Neural progenitor cell (in vitro differentiated cells): ENCODE measurements around the gene MCUB.

Source experiments
- CTCF ChIP-seq: fragments of 200-600 bp; sonication (generic); IDR thresholded peaks from 2 replicates; pipeline ENCODE4 v1.5.1; 2017; ENCODE audit warnings: antibody characterized with exemption, mild to moderate bottlenecking
- EZH2 ChIP-seq: fragments of 200-600 bp; sonication (generic); IDR thresholded peaks from 2 replicates; pipeline ENCODE4 v1.6.1; 2017; ENCODE audit warnings: antibody characterized with exemption, mild to moderate bottlenecking, moderate library complexity
- EZH2phosphoT487 ChIP-seq: fragments of 200-600 bp; sonication (generic); IDR thresholded peaks from 2 replicates; pipeline ENCODE4 v1.6.1; 2017; ENCODE audit warnings: antibody characterized with exemption

DNA sequence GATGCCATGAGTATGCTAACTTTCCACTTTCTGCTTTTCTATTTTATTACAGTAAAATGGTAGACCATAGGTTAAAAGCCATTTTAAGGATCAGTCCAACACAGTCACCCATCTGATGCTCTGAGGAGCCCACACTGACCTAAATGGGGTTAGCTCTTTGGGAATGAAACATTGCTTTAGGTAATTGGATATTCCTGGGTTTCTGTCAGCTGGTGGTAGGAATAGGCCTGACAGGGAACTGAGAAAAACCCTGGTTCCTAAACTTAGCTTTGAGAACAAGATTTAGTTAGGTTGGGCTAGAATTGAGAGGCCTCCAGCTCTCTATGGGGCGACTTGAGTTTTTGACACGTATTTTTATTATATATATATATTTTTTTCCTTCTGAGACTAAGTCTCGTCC lies 40.4 kb downstream of the MCUB start:
- TF ChIP-seq CTCF (no peak), EZH2 (no peak), EZH2phosphoT487 (no peak)
